Activated naive CD4-positive, alpha-beta T cell (primary cell): ENCODE results near the gene LSM3.

ENCODE experiments used
- DNase-seq, 4 experiments: peaks; one replicate each; lab custom pipeline; 2025; lab: John Stamatoyannopoulos, UW

LSM3 gene

GRCh38 chr3:14157951-14158350 is 20.7 kb upstream of the LSM3 start:
- no peak for DNase-seq

GRCh38 chr3:14158370-14158769 is 20.2 kb upstream of the LSM3 start:
- no peak for DNase-seq

- DNase-seq, result no peak
Measured at GRCh38 chr3:14159426-14159825, 19.2 kb upstream of the LSM3 start.

GRCh38 chr3:14161282-14161681 is 17.3 kb upstream of the LSM3 start:
- no peak for DNase-seq

- no peak for DNase-seq
Measured at GRCh38 chr3:14162178-14162577, 16.4 kb upstream of the LSM3 start.

- DNase-seq, result no peak
Measured at GRCh38 chr3:14166877-14167603, 11.6 kb upstream of the LSM3 start.

GRCh38 chr3:14169435-14169834 is 9.2 kb upstream of the LSM3 start:
- DNase-seq, result no peak

GRCh38 chr3:14169871-14170270 is 8.7 kb upstream of the LSM3 start:
- DNase-seq, result no peak

- no peak for DNase-seq
Measured at GRCh38 chr3:14170531-14171159, 8.0 kb upstream of the LSM3 start.

GRCh38 chr3:14172496-14172895 is 6.1 kb upstream of the LSM3 start:
- DNase-seq, result no peak

- DNase-seq, result no peak
Measured at GRCh38 chr3:14174483-14174882, 4.1 kb upstream of the LSM3 start.

GRCh38 chr3:14175383-14176037 is 3.1 kb upstream of the LSM3 start:
- no peak for DNase-seq

GRCh38 chr3:14177580-14178246 is 904 bp upstream of the LSM3 start:
- no peak for DNase-seq

- DNase-seq, result no peak
Measured at GRCh38 chr3:14179114-14179465, 473 bp downstream of the LSM3 start.

GRCh38 chr3:14179795-14180194 is 1.2 kb downstream of the LSM3 start:
- no peak for DNase-seq

- no peak for DNase-seq
Measured at GRCh38 chr3:14181253-14181652, 2.6 kb downstream of the LSM3 start.

GRCh38 chr3:14183015-14183577 is 4.5 kb downstream of the LSM3 start:
- DNase-seq, result no peak

- DNase-seq, result no peak
Measured at GRCh38 chr3:14186854-14187458, 8.3 kb downstream of the LSM3 start.

GRCh38 chr3:14188041-14188754 is 9.6 kb downstream of the LSM3 start:
- no peak for DNase-seq

- no peak for DNase-seq
Measured at GRCh38 chr3:14194865-14195264, 16.2 kb downstream of the LSM3 start.

- no peak for DNase-seq
Measured at GRCh38 chr3:14199641-14200040, 21.0 kb downstream of the LSM3 start.
